ENCODE data around the gene NDST1. TPM values are rescaled to one million over a fixed set of nuclear protein-coding genes. Genes with fewer than 3 reads are reported as not detected.

Gene NDST1
- total and polyA plus RNA-seq, 2 of the 8 experiments (the other 6 are each of a cell fraction or from before 2014, with no cell fraction given): 27.0 to 72.0 TPM

DNA sequence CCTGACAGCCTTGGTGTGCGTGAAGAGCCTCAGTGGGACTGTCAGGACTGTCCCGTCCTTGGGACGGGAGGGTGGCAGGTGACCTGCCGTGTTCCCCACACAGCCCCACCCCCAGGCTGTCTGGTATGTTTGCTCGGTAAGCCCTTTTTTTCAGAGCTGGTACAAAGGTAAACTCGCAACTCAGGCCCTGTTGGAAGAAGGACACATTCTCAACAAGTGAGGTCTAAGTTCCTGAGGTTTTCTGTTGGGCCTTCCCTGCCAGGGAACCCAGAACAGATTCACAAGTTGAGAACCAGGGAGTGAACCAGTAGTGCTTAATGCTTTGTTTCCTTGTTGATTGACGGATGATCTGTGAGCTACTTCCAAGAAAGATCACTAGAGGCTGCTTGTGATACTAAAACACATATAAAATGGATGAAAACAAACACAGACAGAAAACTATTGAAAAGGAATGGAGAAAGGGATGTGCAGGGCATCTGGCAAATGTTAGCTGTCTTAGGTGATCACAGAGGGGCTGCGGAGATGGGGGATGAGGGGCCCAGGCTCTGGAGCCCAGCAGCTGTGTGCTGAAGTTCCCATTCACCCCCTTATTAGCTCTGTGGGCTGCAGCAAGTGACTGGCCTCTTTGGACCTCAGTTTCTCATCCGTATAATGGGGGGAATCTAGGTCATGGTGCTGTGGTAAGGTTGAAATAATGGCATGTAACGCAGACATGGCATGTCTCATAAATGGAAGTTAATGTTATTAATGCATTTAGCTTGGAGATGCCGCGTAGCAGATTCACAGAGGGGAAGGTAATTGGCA lies 2.7 kb downstream of the NDST1 start (continued):
- TF ChIP-seq, protein P1, sequence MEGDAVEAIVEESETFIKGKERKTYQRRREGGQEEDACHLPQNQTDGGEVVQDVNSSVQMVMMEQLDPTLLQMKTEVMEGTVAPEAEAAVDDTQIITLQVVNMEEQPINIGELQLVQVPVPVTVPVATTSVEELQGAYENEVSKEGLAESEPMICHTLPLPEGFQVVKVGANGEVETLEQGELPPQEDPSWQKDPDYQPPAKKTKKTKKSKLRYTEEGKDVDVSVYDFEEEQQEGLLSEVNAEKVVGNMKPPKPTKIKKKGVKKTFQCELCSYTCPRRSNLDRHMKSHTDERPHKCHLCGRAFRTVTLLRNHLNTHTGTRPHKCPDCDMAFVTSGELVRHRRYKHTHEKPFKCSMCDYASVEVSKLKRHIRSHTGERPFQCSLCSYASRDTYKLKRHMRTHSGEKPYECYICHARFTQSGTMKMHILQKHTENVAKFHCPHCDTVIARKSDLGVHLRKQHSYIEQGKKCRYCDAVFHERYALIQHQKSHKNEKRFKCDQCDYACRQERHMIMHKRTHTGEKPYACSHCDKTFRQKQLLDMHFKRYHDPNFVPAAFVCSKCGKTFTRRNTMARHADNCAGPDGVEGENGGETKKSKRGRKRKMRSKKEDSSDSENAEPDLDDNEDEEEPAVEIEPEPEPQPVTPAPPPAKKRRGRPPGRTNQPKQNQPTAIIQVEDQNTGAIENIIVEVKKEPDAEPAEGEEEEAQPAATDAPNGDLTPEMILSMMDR (IDR thresholded peaks at IDR 0.05; ENCODE audit: control extremely low read depth in 1 of 3, insufficient read depth in 1 of 3, low read depth in 1 of 3, low read length in 3 of 3): no peak
- TF ChIP-seq TBP (IDR thresholded peaks at IDR 0.05; ENCODE audit: low read depth, low read length): no peak
- no peak for TF ChIP-seq CBX5 (IDR thresholded peaks at IDR 0.05; ENCODE audit: low read depth, low read length)
